GM12801 (cell line): ENCODE data around the gene PITPNM1.

Experiments
- TF ChIP-seq, protein P1 (sequence below): IDR thresholded peaks from one replicate; pipeline ENCODE4 v1.5.1; 2011; ENCODE audit warnings: control low read depth; ENCODE audit not compliant: insufficient read length; ENCODE audit errors: extremely low read depth

Gene PITPNM1

DNA sequence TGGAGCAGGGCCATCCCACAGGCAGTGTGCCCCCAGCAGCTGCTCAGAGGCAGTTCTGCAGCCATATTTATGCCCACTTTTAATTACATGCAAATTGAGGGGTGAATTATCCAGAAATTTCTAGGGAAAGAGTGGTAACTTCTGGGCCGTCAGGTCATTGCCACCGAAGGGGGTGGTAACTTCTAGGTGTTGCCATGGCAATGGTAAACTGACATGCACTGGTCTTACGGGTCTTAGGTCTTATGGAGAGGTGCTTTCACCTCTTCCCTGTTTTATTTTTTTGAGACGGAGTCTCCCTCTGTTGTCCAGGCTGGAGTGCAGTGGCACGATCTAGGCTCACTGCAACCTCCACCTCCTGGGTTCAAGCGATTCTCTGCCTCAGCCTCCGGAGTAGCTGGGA, 32.3 kb downstream of the PITPNM1 start:
- TF ChIP-seq, protein P1, sequence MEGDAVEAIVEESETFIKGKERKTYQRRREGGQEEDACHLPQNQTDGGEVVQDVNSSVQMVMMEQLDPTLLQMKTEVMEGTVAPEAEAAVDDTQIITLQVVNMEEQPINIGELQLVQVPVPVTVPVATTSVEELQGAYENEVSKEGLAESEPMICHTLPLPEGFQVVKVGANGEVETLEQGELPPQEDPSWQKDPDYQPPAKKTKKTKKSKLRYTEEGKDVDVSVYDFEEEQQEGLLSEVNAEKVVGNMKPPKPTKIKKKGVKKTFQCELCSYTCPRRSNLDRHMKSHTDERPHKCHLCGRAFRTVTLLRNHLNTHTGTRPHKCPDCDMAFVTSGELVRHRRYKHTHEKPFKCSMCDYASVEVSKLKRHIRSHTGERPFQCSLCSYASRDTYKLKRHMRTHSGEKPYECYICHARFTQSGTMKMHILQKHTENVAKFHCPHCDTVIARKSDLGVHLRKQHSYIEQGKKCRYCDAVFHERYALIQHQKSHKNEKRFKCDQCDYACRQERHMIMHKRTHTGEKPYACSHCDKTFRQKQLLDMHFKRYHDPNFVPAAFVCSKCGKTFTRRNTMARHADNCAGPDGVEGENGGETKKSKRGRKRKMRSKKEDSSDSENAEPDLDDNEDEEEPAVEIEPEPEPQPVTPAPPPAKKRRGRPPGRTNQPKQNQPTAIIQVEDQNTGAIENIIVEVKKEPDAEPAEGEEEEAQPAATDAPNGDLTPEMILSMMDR, result no peak

DNA sequence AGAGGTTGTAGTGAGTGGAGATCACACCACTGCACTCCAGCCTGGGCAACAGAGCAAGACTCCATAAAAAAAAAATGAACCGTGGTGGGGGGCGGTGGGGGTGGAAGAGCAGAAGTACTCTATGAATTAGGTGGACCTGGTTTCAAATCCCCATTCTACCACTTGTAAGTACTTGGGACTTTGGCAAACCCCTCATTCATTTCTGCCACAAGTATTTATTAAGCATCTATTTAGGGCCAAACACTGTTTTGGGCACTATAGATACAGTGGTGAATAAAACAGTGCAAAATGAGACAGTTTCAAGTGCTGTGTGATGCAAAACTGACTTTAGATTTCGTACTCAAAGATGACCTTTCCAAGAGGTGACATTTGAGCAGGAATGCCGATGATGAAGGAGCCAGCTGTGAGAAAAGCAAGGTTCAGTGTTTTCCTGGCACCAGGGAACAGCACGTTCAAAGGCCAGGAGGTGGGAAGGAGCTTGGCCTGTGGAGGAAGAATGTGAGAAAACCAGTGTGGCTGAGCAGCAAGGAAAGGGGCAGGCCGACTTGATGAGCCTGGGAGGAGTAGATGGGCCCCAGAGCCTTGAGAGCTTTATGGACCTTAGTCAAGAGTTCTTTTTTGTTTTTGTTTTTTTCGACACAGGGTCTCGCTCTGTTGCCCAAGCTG, 34.7 kb downstream of the PITPNM1 start:
- TF ChIP-seq, protein P1, result no peak

GRCh38 chr11:67469508-67469811, 35.7 kb downstream of the PITPNM1 start:
- TF ChIP-seq, protein P1, result no peak

DNA sequence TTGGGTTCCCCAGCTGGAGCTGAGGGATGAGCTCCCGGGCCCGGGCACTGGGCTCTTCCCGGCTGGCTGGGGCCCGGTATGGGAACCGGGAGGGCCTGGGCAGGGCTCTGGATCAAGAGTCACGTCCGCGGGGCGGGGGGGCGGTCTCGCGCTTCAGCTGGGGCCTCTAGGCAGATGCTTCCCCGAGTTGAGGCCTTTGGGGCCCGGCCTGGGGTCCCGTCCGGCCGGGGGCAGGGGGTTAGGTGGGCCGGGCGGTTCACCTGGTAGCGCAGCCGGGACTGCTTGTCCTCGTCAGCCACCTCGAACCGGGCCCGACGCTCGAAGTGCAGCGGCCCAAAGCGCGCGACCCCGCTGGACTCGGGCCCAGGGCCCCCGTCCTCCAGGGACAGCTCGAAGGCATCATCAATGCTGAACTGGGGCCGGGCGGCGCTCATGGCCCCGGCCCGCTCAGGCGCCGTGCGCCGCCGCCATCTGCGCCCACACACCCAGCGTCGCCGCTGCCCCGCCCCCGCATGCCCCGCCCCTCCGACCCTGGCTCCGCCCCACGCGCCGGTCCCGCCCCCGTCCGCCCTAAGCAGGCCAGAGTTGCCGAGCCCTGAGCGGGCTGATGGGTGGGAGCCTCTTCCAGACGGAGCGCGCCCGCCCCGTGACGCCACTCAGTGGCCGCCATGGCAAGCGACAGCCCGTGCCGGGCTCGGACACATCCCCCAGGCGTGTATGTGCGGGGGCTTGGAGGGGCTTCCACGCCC, 36.2 kb downstream of the PITPNM1 start, which contains the start of gene TMEM134:
TSS of gene TMEM134 (minus strand) at position 493 of the 749 bp plus-strand sequence. CDS start at position 434, 59 bp downstream.
- TF ChIP-seq, protein P1, result no peak

DNA sequence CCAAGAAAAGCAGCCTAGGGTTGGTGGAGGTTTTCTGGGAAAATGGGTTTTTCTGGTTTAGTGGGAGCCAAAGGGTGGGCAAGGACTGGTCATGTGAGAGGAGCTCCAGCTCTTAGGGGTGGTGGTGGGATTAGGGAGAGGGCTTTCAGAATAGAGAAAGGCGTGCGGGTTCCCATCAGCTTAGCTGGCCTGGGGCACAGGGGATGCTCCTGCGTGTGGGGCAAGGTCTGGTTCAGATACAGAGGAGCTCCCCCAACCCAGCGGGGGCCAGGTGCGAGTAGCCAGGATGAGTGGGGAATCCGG, 36.8 kb downstream of the PITPNM1 start:
- TF ChIP-seq, protein P1, result no peak

DNA sequence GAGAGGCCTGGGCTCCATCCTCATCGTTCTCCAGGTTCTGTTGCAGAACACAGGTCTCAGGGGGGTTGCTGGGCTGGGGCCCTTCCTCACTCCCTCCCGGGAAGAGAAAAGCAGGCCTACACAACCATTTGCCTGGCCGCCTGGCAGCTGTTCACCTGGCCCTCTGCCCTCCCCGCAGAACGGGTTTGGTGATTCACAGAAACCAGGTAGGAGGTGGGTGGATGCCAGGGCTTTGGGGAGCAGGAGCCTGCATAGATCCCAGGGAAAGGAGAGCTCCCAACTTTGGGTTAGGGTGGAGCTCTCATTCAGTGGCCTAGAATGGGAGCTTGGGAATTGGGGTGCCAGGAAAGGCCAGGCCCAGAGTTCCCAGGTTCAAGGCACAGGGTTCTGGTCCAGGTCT, 37.1 kb downstream of the PITPNM1 start:
- TF ChIP-seq, protein P1, result no peak

DNA sequence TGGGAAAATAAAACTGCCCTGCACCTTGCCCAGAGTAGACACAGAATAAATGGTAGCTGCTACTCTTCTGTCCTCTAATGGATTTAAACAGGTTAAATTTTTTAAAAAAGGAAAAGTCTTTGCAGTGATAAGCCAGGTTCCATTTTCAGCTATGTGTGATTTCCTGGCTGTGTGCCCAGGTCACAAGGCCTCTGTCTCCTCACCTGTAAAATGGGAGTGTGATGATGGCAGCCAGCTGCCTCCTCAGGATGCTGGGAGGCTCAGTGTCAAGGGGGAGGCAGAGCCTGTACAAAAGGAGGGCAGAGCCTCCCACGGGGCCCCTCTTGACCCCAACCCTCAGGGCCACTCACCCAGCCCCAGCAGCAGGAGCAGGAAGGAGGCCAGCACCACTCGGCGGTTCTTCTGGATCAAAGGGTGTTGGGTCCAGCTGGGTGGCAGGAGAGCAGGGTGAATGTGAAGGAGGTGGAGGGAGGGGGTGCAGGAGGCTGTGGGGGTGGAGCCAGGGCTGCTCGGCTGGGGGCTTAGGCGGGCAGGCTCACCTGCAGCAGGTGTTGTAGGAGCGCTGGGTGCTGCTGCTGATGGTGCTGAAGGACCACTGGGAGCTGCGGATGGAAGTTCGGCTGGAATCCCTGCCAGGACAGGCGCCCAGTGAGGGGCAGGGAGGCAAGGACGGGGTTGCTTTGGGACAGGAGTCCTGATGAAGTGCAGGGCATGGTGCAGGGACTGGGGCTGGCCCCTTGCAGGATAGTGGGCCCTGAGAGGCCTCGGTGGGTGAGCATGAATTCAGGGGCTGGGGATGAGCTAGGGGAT, 38.0 kb downstream of the PITPNM1 start:
- TF ChIP-seq, protein P1, result no peak
